K562 (cell line): ENCODE data around the gene AFF2. TPM values are rescaled to one million over a fixed set of nuclear protein-coding genes. Genes with fewer than 3 reads are reported as not detected.

ENCODE experiments used
- ATAC-seq: fragments of 200-7000 bp; cut with Tn5 transposase; 3 replicates; pipeline ENCODE4 v1.9.1; 2020; ENCODE audit warnings: moderate library complexity
- BruUV-seq: library from RNA; stranded (reverse); fragments of 400-500 nt; replicated peaks from 2 replicates; lab custom pipeline; 2021; lab: Mats Ljungman, UMichigan
- CTCF ChIA-PET: fragments of 300-600 bp; formaldehyde crosslinking; extraction: SDS; loops from one replicate; lab custom pipeline; 2021; ENCODE audit warnings: low intra/inter-chr PET ratio; lab: Yijun Ruan, JAX
- POLR2A ChIA-PET: fragments of 300-600, 350-650 bp; sonication (Branson Sonifier 250); formaldehyde crosslinking; extraction: SDS; loops from one replicate; lab custom pipeline; 2021; ENCODE audit warnings: antibody characterized with exemption, inconsistent platforms; lab: Yijun Ruan, JAX
- DNase-seq, 4 experiments: peaks; one replicate each; pipeline versions ENCODE4 v3.0.0 to v3.0.0-alpha.2; 2011 to 2018; ENCODE audit warnings: low spot score in 3 of 4, mixed read lengths in 3 of 4; ENCODE audit errors: extremely low read depth in 1 of 4
- FAIRE-seq: peaks from 2 replicates; lab custom pipeline; 2011; peaks lifted over from hg19 to GRCh38; lab: Jason Lieb, UNC
- H2AFZ ChIP-seq: 2 replicates; pipeline ENCODE4 v1.6.0; 2011; ENCODE audit warnings: low read depth, low read length, control low read depth, inconsistent platforms
- H3K27ac ChIP-seq: fragments of 200-600 bp; 3 replicates; pipeline ENCODE4 v1.8.0; 2011; ENCODE audit warnings: low read depth, mild to moderate bottlenecking, control low read depth, inconsistent platforms, low read length, moderate library complexity, mixed read lengths; ENCODE audit errors: extremely low read depth
- H3K27me3 ChIP-seq, 2 experiments: fragments of 300-600 bp in 1 of 2; 2 replicates in 1 of 2; 3 replicates in 1 of 2; pipeline versions ENCODE4 v1.6.0 to v1.8.0; 2011; ENCODE audit warnings: inconsistent platforms in 2 of 2, low read length in 2 of 2, mild to moderate bottlenecking in 1 of 2, mixed read lengths in 1 of 2, moderate library complexity in 1 of 2; ENCODE audit not compliant: control insufficient read depth in 2 of 2, insufficient read depth in 2 of 2
- H3K36me3 ChIP-seq: fragments of 300-600 bp; 3 replicates; pipeline ENCODE4 v1.8.0; 2011; ENCODE audit warnings: mild to moderate bottlenecking, low read length, inconsistent platforms; ENCODE audit not compliant: control insufficient read depth, insufficient read depth
- H3K4me1 ChIP-seq, 2 experiments: fragments of 200-600 bp in 1 of 2; replicated peaks in 1 of 2; 2 replicates in 1 of 2; 3 replicates in 1 of 2; pipeline versions ENCODE4 v1.5.1 to v1.8.0; 2011; ENCODE audit warnings: inconsistent platforms in 2 of 2, low read length in 2 of 2, mild to moderate bottlenecking in 1 of 2, mixed read lengths in 1 of 2, moderate library complexity in 1 of 2; ENCODE audit not compliant: control insufficient read depth in 2 of 2, insufficient read depth in 2 of 2
- H3K4me2 ChIP-seq: 2 replicates; pipeline ENCODE4 v1.6.1; 2011; ENCODE audit warnings: low read length, control low read depth, inconsistent platforms, mixed read lengths; ENCODE audit not compliant: insufficient read depth
- H3K4me3 ChIP-seq: fragments of 200-600 bp; sonication (generic), shearing (Covaris generic); 2 replicates; pipeline ENCODE4 v1.5.1; 2016; ENCODE audit warnings: control low read depth, inconsistent platforms
- H3K79me2 ChIP-seq: fragments of 200-600 bp; 3 replicates; pipeline ENCODE4 v1.8.0; 2011; ENCODE audit warnings: low read length, inconsistent platforms; ENCODE audit not compliant: control insufficient read depth, insufficient read depth
- H3K9ac ChIP-seq, 2 experiments: 2 replicates each; pipeline versions ENCODE4 v1.6.0 to v1.6.1; 2011; ENCODE audit warnings: low read depth in 2 of 2, low read length in 2 of 2, control low read depth in 1 of 2, inconsistent platforms in 1 of 2, mild to moderate bottlenecking in 1 of 2, mixed read lengths in 1 of 2; ENCODE audit not compliant: insufficient read depth in 1 of 2
- H3K9me1 ChIP-seq: one replicate; pipeline ENCODE4 v1.6.0; 2011; ENCODE audit warnings: inconsistent platforms, mild to moderate bottlenecking, low read length, moderate library complexity; ENCODE audit not compliant: control insufficient read depth, insufficient read depth
- H3K9me3 ChIP-seq: replicated peaks from 2 replicates; pipeline ENCODE4 v1.5.1; 2011; ENCODE audit warnings: low read depth, low read length, inconsistent platforms; ENCODE audit not compliant: control insufficient read depth, insufficient read depth
- H4K20me1 ChIP-seq: replicated peaks from 2 replicates; pipeline ENCODE4 v1.6.1; 2011; ENCODE audit warnings: low read length, inconsistent platforms, mixed read lengths; ENCODE audit not compliant: control insufficient read depth, insufficient read depth
- ELF2 ChIP-seq: fragments of 250-450 bp; sonication (Bioruptor Pico); IDR thresholded peaks from 2 replicates; pipeline ENCODE4 v1.5.0; 2021; ENCODE audit warnings: mild to moderate bottlenecking
- FOXA1 ChIP-seq: fragments of 450-650 bp; IDR thresholded peaks from 2 replicates; pipeline ENCODE4 v1.6.1; 2016; ENCODE audit warnings: mild to moderate bottlenecking, borderline replicate concordance
- GATA2 ChIP-seq: sonication (generic); formaldehyde crosslinking; IDR thresholded peaks from 2 replicates; pipeline ENCODE4 v1.4.0; 2020; ENCODE audit warnings: mild to moderate bottlenecking, missing genetic modification reagents
- HDAC6 ChIP-seq: IDR thresholded peaks from 2 replicates; pipeline ENCODE4 v1.6.1; 2012; ENCODE audit warnings: low read depth, mild to moderate bottlenecking, control low read depth, inconsistent platforms, low read length, moderate library complexity
- MCM2 ChIP-seq: fragments of 450-650 bp; IDR thresholded peaks from 2 replicates; pipeline ENCODE4 v1.6.1; 2017; ENCODE audit warnings: low read depth, mild to moderate bottlenecking
- NELFE ChIP-seq: IDR thresholded peaks from 2 replicates; pipeline ENCODE4 v1.6.1; 2011; ENCODE audit warnings: mild to moderate bottlenecking; ENCODE audit not compliant: insufficient read depth, insufficient read length
- SNIP1 ChIP-seq: fragments of 450-650 bp; IDR thresholded peaks from 2 replicates; pipeline ENCODE4 v1.7.1; 2017; ENCODE audit warnings: low read depth, mild to moderate bottlenecking
- SRSF7 ChIP-seq: fragments of 200-400 bp; formaldehyde crosslinking; optimal IDR thresholded peaks from 2 replicates; pipeline ENCODE3; 2017; ENCODE audit warnings: mild to moderate bottlenecking, low read depth, low read length
- YBX1 ChIP-seq: fragments of 450-650 bp; IDR thresholded peaks from 2 replicates; pipeline ENCODE4 v1.7.1; 2016; ENCODE audit warnings: mild to moderate bottlenecking
- ZFP30 ChIP-seq: fragments of 250-450 bp; sonication (Bioruptor Pico); IDR thresholded peaks from 2 replicates; pipeline ENCODE4 v1.8.0; 2022; ENCODE audit warnings: moderate library complexity, mild to moderate bottlenecking, inconsistent platforms, borderline replicate concordance
- ZNF12 ChIP-seq: sonication (generic); formaldehyde crosslinking; IDR thresholded peaks from 2 replicates; pipeline ENCODE4 v1.4.0; 2020; ENCODE audit warnings: mild to moderate bottlenecking, missing genetic modification reagents
- WGBS: fragments of 100-300 bp; shearing (Covaris generic); methylation state at CpG from one replicate; pipeline ENCODE4 v1.1.6; 2016; ENCODE audit warnings: low coverage, mixed read lengths; ENCODE audit not compliant: insufficient coverage; ENCODE audit errors: missing lambda C conversion rate; 5-methylcytosine and 5-hydroxymethylcytosine counted together
- in situ Hi-C: fragments of 300-500 bp; cut with MboI; formaldehyde crosslinking; loops from 4 replicates; pipeline ENCODE4 v1.15.0; 2018; ENCODE audit warnings: inconsistent platforms, mixed read lengths
- intact Hi-C: fragments of 100-400 bp; cut with micrococcal nuclease; formaldehyde crosslinking; loops from 2 replicates; pipeline ENCODE4 v1.14.2; 2022
- polyA plus RNA-seq, 8 experiments: library from polyadenylated mRNA; depleted of rRNA in 4 of 8; stranded (reverse) in 5 of 8; unstranded in 3 of 8; fragments of >200 nt; fragmentation: Nextera tagmentation in 2 of 8; fragmentation: Illumina TruSeq in 1 of 8; extraction: Ambion mirVana in 2 of 8; extraction: Trizol in 1 of 8; gene quantifications; 2 replicates each; pipeline versions ENCODE4 v1.2.1 to v1.2.3, GENCODE V29; 2011 to 2014; ENCODE audit warnings: inconsistent platforms in 1 of 8, missing spikeins in 1 of 8
- total RNA-seq, 7 experiments: library from RNA; depleted of rRNA in 6 of 7; stranded (reverse); fragments of >200 nt in 6 of 7; fragmentation: Illumina TruSeq in 2 of 7; extraction: Trizol in 2 of 7; gene quantifications; 2 replicates each; pipeline versions ENCODE4 v1.2.1 to v1.2.3, GENCODE V29; 2011 to 2021; ENCODE audit warnings: low replicate concordance in 1 of 7
- TF ChIP-seq, protein P1 (sequence below): fragments of 250-450 bp; sonication (Bioruptor Pico); IDR thresholded peaks from 2 replicates; pipeline ENCODE4 v1.8.0; 2022; ENCODE audit warnings: inconsistent platforms
- TF ChIP-seq, protein P2 (sequence below): sonication (generic); formaldehyde crosslinking; IDR thresholded peaks from 2 replicates; pipeline ENCODE4 v1.8.0; 2022; ENCODE audit warnings: missing genetic modification reagents, mild to moderate bottlenecking, borderline replicate concordance
- TF ChIP-seq, protein P3 (sequence below): fragments of 450-650 bp; formaldehyde crosslinking; IDR thresholded peaks from 2 replicates; pipeline ENCODE4 v1.4.0; 2020; ENCODE audit warnings: mild to moderate bottlenecking, moderate library complexity
- TF ChIP-seq, protein P4 (sequence below), 3 experiments: fragments of 200-800 bp in 1 of 3; sonication (Bioruptor generic) in 1 of 3; sonication (generic) in 1 of 3; formaldehyde crosslinking in 1 of 3; IDR thresholded peaks; 2 replicates each; pipeline versions ENCODE4 v1.6.1 to v1.8.0; 2016 to 2022; ENCODE audit warnings: mild to moderate bottlenecking in 2 of 3, missing compliant biosample characterization in 2 of 3, missing genetic modification characterization in 2 of 3, missing genetic modification reagents in 1 of 3
- TF ChIP-seq, protein P5 (sequence below): fragments of 450-650 bp; formaldehyde crosslinking; IDR thresholded peaks from 2 replicates; pipeline ENCODE4 v1.4.0; 2020; ENCODE audit warnings: mild to moderate bottlenecking, moderate library complexity

AFF2 gene
- total and polyA plus RNA-seq, 9 of the 15 experiments (the other 6 are each of a cell fraction or from before 2014, with no cell fraction given) = 0.01 to 0.20 (median 0.07) TPM

DNA sequence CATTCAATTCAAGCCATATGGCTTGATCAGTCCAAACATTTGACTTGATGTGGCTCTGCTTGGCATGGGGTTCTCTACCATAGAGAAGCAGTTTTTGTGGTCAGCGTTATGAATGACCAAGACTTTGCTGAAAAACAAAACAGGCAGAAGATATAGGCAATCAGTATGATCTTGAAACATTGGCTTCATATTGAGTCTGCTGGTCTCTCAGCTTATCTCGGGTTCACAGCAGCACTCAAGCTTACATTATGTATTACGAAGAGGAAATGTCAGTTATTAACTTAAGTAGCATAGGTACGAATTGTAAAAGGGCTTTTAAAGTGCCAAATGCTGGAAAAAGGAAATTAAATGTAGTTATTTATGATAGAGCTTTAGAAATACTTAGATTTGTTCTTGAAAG lies 99.0 kb downstream of the AFF2 start (continued):
- TF ChIP-seq SNIP1 (no peak), GATA2 (no peak), HDAC6 (no peak)
- TF ChIP-seq, protein P1, sequence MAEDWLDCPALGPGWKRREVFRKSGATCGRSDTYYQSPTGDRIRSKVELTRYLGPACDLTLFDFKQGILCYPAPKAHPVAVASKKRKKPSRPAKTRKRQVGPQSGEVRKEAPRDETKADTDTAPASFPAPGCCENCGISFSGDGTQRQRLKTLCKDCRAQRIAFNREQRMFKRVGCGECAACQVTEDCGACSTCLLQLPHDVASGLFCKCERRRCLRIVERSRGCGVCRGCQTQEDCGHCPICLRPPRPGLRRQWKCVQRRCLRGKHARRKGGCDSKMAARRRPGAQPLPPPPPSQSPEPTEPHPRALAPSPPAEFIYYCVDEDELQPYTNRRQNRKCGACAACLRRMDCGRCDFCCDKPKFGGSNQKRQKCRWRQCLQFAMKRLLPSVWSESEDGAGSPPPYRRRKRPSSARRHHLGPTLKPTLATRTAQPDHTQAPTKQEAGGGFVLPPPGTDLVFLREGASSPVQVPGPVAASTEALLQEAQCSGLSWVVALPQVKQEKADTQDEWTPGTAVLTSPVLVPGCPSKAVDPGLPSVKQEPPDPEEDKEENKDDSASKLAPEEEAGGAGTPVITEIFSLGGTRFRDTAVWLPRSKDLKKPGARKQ (CRISPR knock-in tag) = no peak

DNA sequence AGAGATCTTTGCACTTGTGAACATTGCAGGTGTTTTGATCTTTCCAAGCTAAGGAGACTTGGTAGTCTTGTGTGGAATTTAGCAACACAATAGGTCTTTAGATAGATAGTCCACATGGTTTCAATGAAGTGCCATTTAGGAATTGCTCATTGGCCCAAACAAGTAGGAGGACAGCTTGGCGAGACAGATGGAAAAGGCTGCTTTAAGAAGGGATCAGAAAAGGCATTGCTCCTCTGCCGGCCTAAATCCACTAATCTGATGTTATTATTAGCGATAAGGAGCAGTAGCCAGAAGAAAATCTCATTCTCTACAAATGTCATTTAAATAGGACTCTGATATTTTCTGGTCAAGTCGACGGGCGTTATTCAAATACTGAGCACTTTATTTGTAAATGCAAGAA lies 99.7 kb downstream of the AFF2 start:
- Histone ChIP-seq H4K20me1 (no peaks in the 10 kb centered on the region), H3K27me3 (no peaks in the 10 kb centered on the region), H3K27ac (peak overlapping the region; percentile 64), H3K9me1 (no peaks in the 10 kb centered on the region), H3K9me3 (no peaks in the 10 kb centered on the region), H2AFZ (peak overlapping the region; percentile 59), H3K4me1 (peaks cover 0 to 6% of the 10 kb centered on the region in 2 experiments; a peak in 3 of 5 replicates), H3K36me3 (no peaks in the 10 kb centered on the region), H3K4me3 (no peak overlapping the region), H3K9ac (no peak overlapping the region; a peak in 1 of 4 replicates), H3K79me2 (no peaks in the 10 kb centered on the region), H3K4me2 (no peak overlapping the region; the same call in 1 of the 2 replicates)
- ATAC-seq (no peak; the same call in 2 of the 3 replicates), DNase-seq (no peak), FAIRE-seq (no peak)
- intact Hi-C loops (no loop called here), in situ Hi-C loops (no loop called here)
- no TSS peak for BruUV-seq
- POLR2A ChIA-PET = no interaction called here
- no peak for TF ChIP-seq FOXA1
- TF ChIP-seq NELFE = no peak
- TF ChIP-seq MCM2 = no peak
- TF ChIP-seq, protein P2, sequence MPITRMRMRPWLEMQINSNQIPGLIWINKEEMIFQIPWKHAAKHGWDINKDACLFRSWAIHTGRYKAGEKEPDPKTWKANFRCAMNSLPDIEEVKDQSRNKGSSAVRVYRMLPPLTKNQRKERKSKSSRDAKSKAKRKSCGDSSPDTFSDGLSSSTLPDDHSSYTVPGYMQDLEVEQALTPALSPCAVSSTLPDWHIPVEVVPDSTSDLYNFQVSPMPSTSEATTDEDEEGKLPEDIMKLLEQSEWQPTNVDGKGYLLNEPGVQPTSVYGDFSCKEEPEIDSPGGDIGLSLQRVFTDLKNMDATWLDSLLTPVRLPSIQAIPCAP (CRISPR knock-in tag) = no peak
- TF ChIP-seq, protein P3, sequence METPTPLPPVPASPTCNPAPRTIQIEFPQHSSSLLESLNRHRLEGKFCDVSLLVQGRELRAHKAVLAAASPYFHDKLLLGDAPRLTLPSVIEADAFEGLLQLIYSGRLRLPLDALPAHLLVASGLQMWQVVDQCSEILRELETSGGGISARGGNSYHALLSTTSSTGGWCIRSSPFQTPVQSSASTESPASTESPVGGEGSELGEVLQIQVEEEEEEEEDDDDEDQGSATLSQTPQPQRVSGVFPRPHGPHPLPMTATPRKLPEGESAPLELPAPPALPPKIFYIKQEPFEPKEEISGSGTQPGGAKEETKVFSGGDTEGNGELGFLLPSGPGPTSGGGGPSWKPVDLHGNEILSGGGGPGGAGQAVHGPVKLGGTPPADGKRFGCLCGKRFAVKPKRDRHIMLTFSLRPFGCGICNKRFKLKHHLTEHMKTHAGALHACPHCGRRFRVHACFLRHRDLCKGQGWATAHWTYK (CRISPR knock-in tag) = no peak
- TF ChIP-seq, protein P4, sequence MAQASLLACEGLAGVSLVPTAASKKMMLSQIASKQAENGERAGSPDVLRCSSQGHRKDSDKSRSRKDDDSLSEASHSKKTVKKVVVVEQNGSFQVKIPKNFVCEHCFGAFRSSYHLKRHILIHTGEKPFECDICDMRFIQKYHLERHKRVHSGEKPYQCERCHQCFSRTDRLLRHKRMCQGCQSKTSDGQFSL (CRISPR knock-in tag; IDR thresholded peaks at IDR 0.05) = no peak
- TF ChIP-seq, protein P4 (tag; IDR thresholded peaks at IDR 0.05) = no peak
- TF ChIP-seq, protein P5, sequence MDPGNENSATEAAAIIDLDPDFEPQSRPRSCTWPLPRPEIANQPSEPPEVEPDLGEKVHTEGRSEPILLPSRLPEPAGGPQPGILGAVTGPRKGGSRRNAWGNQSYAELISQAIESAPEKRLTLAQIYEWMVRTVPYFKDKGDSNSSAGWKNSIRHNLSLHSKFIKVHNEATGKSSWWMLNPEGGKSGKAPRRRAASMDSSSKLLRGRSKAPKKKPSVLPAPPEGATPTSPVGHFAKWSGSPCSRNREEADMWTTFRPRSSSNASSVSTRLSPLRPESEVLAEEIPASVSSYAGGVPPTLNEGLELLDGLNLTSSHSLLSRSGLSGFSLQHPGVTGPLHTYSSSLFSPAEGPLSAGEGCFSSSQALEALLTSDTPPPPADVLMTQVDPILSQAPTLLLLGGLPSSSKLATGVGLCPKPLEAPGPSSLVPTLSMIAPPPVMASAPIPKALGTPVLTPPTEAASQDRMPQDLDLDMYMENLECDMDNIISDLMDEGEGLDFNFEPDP (CRISPR knock-in tag) = no peak
- TF ChIP-seq ELF2 (CRISPR knock-in tag) = no peak
- TF ChIP-seq ZNF12 (CRISPR knock-in tag) = no peak
- TF ChIP-seq YBX1 = no peak
- TF ChIP-seq SRSF7 = no peak
- TF ChIP-seq ZFP30 (CRISPR knock-in tag) = no peak
- CTCF ChIA-PET = no interaction called here
- WGBS = 14% methylated on average over 6 of the region's 6 CpGs
